Measurements from ENCODE around the gene PYCR2. TPM values are rescaled to one million over a fixed set of nuclear protein-coding genes. Genes with fewer than 3 reads are reported as not detected.
A peak's percentile ranks its signal among the peaks of the same experiment; 100 is the strongest.

PYCR2 gene
- polyA plus RNA-seq, 3 donors, result 21.4 to 72.5 (median 26.6) TPM

DNA sequence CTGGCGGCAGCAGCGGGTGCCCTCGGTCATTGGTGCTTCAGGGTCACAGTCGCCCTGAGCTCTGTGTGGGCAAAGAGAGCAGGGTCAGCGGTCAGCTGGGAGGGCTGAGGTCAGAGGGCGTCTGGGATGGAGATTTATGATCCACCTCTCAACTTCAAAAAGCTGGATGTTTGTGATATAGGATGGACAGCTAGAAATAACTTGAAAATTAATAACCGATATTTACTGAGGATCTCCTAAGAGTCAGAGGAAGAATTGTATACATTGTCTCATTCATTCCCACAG, 37.1 kb downstream of the PYCR2 start:
- Histone ChIP-seq H3K27ac (ENCODE audit: low read depth in 1 of 2, low read length in 2 of 2) (no peak overlapping the region), H3K4me1 (ENCODE audit: control insufficient read depth in 1 of 2, insufficient read depth in 2 of 2, low read length in 2 of 2) (peaks cover 10% of the 10 kb centered on the region in 2 donors), H3K9ac (ENCODE audit: insufficient read depth, low read length, poor library complexity, severe bottlenecking) (no peak overlapping the region), H3K4me3 (replicated peaks in 1 of 3; ENCODE audit: low read depth in 2 of 3, low read length in 3 of 3) (no peak overlapping the region), H3K4me2 (replicated peaks; ENCODE audit: extremely low read depth, low read length, poor library complexity, severe bottlenecking) (no peak overlapping the region), H2AFZ (ENCODE audit: insufficient read depth, low read depth, low read length, poor library complexity, severe bottlenecking) (no peak overlapping the region), H3K27me3 (ENCODE audit: control insufficient read depth in 2 of 2, insufficient read depth in 2 of 2, low read length in 2 of 2) (peaks cover 0 to 5% of the 10 kb centered on the region in 2 donors), H4K20me1 (ENCODE audit: insufficient read depth, low read length) (no peaks in the 10 kb centered on the region), H3K36me3 (replicated peaks in 1 of 2; ENCODE audit: control insufficient read depth in 1 of 2, insufficient read depth in 2 of 2, low read length in 2 of 2) (no peaks in the 10 kb centered on the region), H3K79me2 (ENCODE audit: insufficient read depth, low read length) (peaks cover 6% of the 10 kb centered on the region), H3K9me3 (replicated peaks in 1 of 2; ENCODE audit: control insufficient read depth in 1 of 2, insufficient read depth in 1 of 2, low read length in 2 of 2) (no peaks in the 10 kb centered on the region)
- WGBS (ENCODE audit: insufficient coverage), result 100% methylated on average over 5 of the region's 7 CpGs
- no peak for DNase-seq
- Mint-ChIP-seq H3K9me3 (no peaks in the 10 kb centered on the region), H3K36me3 (no peaks in the 10 kb centered on the region), H3K4me3 (peak overlapping the region in 1 of 2 donors; percentile 42), H3K27me3 (ENCODE audit: low read depth in 3 of 3) (peaks cover 11 to 20% (median 12%) of the 10 kb centered on the region in 3 donors), H3K4me1 (peaks cover 14% of the 10 kb centered on the region), H3K27ac (no peak overlapping the region)
- TF ChIP-seq, protein P1, sequence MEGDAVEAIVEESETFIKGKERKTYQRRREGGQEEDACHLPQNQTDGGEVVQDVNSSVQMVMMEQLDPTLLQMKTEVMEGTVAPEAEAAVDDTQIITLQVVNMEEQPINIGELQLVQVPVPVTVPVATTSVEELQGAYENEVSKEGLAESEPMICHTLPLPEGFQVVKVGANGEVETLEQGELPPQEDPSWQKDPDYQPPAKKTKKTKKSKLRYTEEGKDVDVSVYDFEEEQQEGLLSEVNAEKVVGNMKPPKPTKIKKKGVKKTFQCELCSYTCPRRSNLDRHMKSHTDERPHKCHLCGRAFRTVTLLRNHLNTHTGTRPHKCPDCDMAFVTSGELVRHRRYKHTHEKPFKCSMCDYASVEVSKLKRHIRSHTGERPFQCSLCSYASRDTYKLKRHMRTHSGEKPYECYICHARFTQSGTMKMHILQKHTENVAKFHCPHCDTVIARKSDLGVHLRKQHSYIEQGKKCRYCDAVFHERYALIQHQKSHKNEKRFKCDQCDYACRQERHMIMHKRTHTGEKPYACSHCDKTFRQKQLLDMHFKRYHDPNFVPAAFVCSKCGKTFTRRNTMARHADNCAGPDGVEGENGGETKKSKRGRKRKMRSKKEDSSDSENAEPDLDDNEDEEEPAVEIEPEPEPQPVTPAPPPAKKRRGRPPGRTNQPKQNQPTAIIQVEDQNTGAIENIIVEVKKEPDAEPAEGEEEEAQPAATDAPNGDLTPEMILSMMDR (IDR thresholded peaks at IDR 0.05), result no peak
- intact Hi-C loops (cut with micrococcal nuclease), result no loop called here

DNA sequence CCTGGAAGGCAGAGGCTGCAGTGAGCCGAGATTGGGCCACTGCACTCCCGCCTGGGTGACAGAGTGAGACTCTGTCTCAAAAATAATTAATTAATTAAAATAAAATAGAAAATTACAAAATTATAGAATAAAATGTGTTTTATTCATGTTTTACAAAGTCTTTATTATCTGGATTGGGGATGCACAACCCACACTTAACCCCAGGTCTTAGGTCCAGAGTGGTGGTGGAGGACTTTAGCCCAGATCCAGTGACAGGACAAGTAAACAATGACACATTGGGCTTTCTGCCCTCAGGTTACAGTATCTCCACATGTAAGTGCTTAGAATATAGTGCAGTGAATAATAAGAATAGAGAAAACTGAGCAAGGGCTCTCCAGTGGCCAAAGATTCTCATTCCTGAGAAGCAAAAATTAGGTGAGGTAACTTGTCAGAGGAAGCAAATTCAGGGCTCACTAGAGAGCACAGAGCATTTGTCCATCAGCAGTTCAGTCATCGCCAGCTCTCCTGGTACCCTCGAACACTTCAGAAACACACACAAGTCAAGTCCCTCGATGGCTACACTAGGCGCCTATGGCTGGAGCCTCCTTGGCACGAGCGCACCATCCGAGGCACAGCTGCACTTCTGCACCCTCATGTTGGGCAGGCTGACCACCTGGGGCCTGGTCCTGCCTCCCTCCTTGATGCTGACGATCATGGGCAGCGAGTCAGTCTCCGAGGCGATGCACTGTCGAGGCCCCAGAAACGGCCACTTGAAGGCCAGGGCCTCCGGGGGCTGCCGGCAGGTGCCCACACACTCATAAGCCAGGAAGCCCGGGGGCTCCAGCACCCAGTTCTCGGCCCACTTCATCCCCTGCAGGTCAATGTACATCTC, 37.7 kb downstream of the PYCR2 start:
- 98% methylated on average over 16 of the region's 19 CpGs for WGBS (ENCODE audit: insufficient coverage)
- Mint-ChIP-seq H3K9me3 (peaks cover 0 to 3% (median 0%) of the 10 kb centered on the region in 7 donors), H3K36me3 (no peaks in the 10 kb centered on the region), H3K27ac (peak overlapping the region in 1 of 7 donors; percentile 40), H3K4me1 (peaks cover 16% of the 10 kb centered on the region), H3K4me3 (no peak overlapping the region), H3K27me3 (ENCODE audit: low read depth in 3 of 3) (peaks cover 11 to 20% (median 12%) of the 10 kb centered on the region in 3 donors)
- peaks cover 0 to 5% of the 10 kb centered on the region in 2 donors for H3K27me3 ChIP-seq (ENCODE audit: control insufficient read depth in 2 of 2, insufficient read depth in 2 of 2, low read length in 2 of 2)
- peaks cover 12 to 13% of the 10 kb centered on the region in 2 donors for H3K4me1 ChIP-seq (ENCODE audit: control insufficient read depth in 1 of 2, insufficient read depth in 2 of 2, low read length in 2 of 2)
- intact Hi-C loops (cut with micrococcal nuclease), result no loop called here
- peaks cover 12% of the 10 kb centered on the region for H3K79me2 ChIP-seq (ENCODE audit: insufficient read depth, low read length)
- TF ChIP-seq, protein P1 (IDR thresholded peaks at IDR 0.05), result no peak
- H3K9me3 ChIP-seq (replicated peaks in 1 of 2; ENCODE audit: control insufficient read depth in 1 of 2, insufficient read depth in 1 of 2, low read length in 2 of 2), result no peaks in the 10 kb centered on the region
- no peak overlapping the region for H3K9ac ChIP-seq (ENCODE audit: insufficient read depth, low read length, poor library complexity, severe bottlenecking)
- no peak overlapping the region for H3K4me2 ChIP-seq (replicated peaks; ENCODE audit: extremely low read depth, low read length, poor library complexity, severe bottlenecking)
- peaks cover 2% of the 10 kb centered on the region for H4K20me1 ChIP-seq (ENCODE audit: insufficient read depth, low read length)
- no peak overlapping the region for H2AFZ ChIP-seq (ENCODE audit: insufficient read depth, low read depth, low read length, poor library complexity, severe bottlenecking)
- no peak overlapping the region for H3K27ac ChIP-seq (ENCODE audit: low read depth in 1 of 2, low read length in 2 of 2)
- no peak for DNase-seq
- H3K4me3 ChIP-seq (replicated peaks in 1 of 3; ENCODE audit: low read depth in 2 of 3, low read length in 3 of 3), result no peak overlapping the region
- no peaks in the 10 kb centered on the region for H3K36me3 ChIP-seq (replicated peaks in 1 of 2; ENCODE audit: control insufficient read depth in 1 of 2, insufficient read depth in 2 of 2, low read length in 2 of 2)
